B cell (primary cell): ENCODE data around the gene OR2T10.
"Not testable (repeated sequence)": the region's sequence is repeated elsewhere in the genome, so short reads cannot be mapped to it uniquely, and the experiment has no call there.

ENCODE experiments used
- CTCF ChIP-seq: fragments of 200-600 bp; IDR thresholded peaks from one replicate; pipeline ENCODE4 v1.8.0; 2022; ENCODE audit warnings: antibody characterized with exemption, mild to moderate bottlenecking
- EZH2 ChIP-seq: IDR thresholded peaks from 2 replicates; pipeline ENCODE4 v1.6.1; 2012; ENCODE audit warnings: borderline replicate concordance, low read depth, mild to moderate bottlenecking, moderate library complexity, low read length; ENCODE audit not compliant: insufficient read depth, poor library complexity, severe bottlenecking

- TF ChIP-seq EZH2, CTCF: not testable (repeated sequence)
These were observed 22.8 kb downstream of the OR2T10 start, which contains the start of gene OR2T34 for GRCh38 chr1:248574657-248575056.
